ENCODE measurements around the gene PER1.
"Not testable (repeated sequence)": the region's sequence is repeated elsewhere in the genome, so short reads cannot be mapped to it uniquely, and the experiment has no call there.

The PER1 gene

DNA sequence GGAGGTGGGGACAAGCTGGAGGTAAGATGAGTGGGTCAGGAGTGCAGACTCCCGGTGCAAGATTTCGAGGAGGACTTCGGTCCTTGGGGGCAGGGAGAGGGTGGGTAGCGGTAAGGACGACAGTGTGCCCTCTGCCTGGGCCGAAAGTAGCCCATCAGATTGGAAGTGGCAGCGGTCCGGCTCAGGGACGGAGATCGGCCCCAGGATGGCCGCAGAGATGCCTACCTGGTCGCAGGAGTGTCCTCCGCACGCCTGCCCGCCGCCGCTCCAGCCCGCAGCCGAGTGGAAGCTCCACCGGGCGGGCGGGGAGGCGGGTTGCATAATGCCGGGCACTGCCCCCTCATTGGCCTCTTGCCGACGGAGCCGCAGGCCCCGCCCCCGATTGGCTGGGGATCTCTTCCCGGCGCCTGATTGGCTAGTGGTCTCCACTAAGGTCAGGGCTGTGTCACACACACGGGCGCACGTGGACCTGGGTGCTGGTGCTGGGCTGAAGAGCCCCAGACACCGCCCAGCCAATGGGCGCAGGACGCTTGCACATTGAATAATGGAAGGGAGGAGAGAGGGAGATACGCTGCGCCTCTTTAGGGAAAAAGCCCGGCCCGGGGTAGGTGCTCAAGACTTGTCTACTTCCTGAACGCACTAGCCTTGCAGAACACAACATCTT, at the start of gene PER1:
TSS of gene PER1 (minus strand) at position 293 of the 664 bp plus-strand sequence. CDS start 1,698 bp downstream, outside the sequence.
- in situ Hi-C loops (cut with MboI; ENCODE audit: low sequenced_read_pairs) = no loop called here

GRCh38 chr17:8192070-8192815, 40.0 kb upstream of the PER1 start:
- in situ Hi-C loops (cut with MboI; ENCODE audit: low sequenced_read_pairs) = no loop called here

DNA sequence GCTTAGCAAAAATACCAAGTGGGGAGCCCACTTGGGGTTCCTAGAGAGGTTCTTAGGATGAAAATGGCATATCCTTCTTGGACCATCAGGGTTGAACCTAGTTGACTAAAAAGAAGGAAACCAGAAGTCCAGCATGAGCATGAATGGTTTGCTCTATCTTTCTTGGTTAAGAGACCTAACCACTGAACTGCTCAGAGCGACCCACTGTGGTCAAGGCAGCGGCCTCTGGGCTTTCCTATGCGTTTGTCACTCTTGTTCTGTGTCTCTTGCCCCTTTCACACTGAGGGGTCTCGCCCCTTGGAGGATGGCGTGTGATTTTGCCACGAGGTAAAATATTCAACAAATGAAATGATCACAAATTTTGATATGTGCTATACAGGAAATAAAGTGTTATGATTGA, 38.3 kb upstream of the PER1 start:
- in situ Hi-C loops (cut with MboI; ENCODE audit: low sequenced_read_pairs) = no loop called here

GRCh38 chr17:8189711-8190477, 37.7 kb upstream of the PER1 start, which contains the start of gene BORCS6:
BORCS6 (minus strand) TSS chr17:8190180; CDS start chr17:8190140, 40 bp downstream.
- in situ Hi-C loops (cut with MboI; ENCODE audit: low sequenced_read_pairs) = no loop called here

- in situ Hi-C loops (cut with MboI; ENCODE audit: low sequenced_read_pairs) = no loop called here
Observed at GRCh38 chr17:8189041-8189710, 37.0 kb upstream of the PER1 start.

DNA sequence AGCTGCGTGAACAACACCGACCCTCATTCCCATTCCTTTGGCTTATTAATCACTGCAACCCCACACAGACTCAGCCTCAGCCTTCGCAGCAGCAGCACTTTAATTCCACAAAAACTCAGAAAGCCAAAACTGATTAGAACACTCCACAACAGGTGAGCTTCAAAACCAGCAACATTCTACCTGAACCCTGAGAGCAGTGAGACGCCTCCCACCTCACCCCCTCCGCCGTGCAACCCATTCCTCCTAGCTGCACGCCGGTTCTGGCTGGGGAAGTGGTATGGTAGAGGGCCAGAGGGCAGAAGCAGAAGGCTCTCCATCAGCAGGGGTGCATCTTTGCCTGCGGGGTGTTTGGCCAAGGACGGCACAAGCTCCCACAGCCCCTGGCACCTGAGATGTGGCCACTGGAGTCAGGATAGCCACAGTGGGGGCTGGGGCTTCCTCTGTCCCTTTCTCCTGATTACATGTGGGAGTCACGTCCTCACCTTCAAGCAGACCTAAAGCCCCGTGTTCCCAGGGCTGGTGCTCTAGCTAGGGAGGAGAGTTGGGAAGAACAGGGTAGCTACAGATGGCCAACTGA, 36.1 kb upstream of the PER1 start:
- in situ Hi-C loops (cut with MboI; ENCODE audit: low sequenced_read_pairs) = no loop called here

DNA sequence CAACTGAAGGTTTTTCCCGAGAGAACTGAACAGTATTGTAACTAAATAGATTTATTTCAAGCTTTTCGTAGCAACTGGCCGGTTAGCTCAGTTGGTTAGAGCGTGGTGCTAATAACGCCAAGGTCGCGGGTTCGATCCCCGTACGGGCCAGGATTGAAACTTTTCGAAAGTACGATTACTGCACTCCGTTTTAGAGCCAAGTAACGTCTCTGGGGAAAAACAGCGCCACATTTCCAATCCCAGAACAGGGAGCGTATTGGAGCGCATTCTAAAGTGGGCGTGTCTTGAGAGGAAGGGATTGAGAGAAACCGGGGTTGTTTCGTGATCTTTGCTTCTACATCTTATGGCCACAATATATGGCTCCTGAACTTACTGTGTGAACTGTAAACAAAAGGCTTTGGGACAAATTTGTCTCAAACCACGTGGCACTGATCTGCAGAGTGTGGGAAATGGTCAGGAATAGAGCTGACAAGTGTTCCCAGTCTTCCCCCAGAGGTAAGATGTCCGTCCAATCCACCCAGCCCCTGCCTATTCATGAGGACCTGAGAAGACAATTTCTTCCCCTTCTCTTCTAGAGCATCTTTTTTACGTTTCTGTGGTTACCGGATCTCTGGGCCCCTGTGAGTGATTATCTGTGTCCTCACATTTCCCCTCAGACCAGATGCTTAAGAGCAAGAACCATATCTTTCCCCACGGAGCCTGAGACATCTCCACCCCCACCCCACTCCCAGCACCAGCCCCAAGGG, 35.5 kb upstream of the PER1 start:
- in situ Hi-C loops (cut with MboI; ENCODE audit: low sequenced_read_pairs) = no loop called here

GRCh38 chr17:8186787-8187516, 34.7 kb upstream of the PER1 start:
- in situ Hi-C loops (cut with MboI; ENCODE audit: low sequenced_read_pairs) = no loop called here

DNA sequence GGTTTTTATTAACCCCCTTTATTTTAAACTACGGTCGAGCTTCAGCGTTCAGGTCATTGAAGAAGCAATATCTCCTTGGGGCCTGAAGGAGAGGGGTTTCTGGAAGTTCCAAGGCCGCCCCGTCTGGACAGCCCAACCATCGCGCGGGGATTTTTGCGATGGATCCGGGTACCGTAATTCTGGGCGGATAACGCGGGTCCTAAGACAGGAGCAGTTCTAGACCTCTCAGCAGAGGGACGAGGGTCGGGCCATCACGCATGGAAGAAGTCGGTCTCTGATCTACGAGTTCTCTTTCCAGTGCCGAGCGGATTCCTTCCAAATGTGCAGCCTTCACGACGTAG, 34.2 kb upstream of the PER1 start:
- in situ Hi-C loops (cut with MboI; ENCODE audit: low sequenced_read_pairs) = no loop called here

- in situ Hi-C loops (cut with MboI; ENCODE audit: low sequenced_read_pairs) = no loop called here
Observed at GRCh38 chr17:8185582-8186445, 33.6 kb upstream of the PER1 start.

GRCh38 chr17:8176998-8177731, 25.0 kb upstream of the PER1 start:
- in situ Hi-C loops (cut with MboI; ENCODE audit: low sequenced_read_pairs) = no loop called here

DNA sequence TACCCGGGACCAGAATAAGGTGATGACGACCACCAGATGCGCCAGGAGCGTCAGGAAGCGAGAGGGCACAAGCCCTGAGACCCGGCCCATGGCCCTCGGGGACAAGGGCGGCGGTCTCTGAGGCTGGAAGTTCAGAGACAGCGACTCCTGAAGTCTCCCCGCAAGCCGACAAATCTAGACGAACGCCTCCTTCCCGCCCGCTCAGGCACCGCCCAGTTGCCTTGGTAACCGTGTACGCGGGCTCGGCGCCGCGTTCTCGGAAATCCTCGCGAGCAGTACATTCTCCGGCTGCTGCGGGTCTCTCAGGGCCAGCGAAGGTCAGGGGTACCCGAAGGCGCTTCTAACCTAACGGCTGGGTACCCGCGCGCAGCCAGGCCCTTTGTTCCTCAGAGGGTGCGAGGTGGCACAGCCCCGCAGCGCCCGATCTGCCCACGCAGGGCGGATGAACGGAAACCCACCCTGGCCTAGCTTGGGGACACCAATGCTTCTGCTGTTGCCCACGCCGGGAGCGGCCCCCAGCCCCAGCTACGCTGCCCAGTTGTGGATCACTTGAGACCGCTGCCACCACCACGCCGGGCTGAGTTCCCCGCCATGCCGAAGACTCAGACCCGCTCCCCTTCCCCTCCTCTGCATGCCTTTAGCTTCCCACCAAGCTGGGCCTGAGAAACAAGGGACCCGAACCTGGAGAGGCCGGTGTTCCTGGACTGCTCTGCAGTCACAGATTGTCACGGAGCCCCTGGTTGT, 24.2 kb upstream of the PER1 start, which contains the start of gene TMEM107:
TSS of gene TMEM107 (minus strand) at position 184 of the 744 bp plus-strand sequence. CDS start at position 90, 94 bp downstream.
- in situ Hi-C loops (cut with MboI; ENCODE audit: low sequenced_read_pairs) = no loop called here

GRCh38 chr17:8175795-8176196, 23.6 kb upstream of the PER1 start:
- in situ Hi-C loops (cut with MboI; ENCODE audit: low sequenced_read_pairs) = no loop called here

GRCh38 chr17:8173871-8174322, 21.7 kb upstream of the PER1 start:
- in situ Hi-C loops (cut with MboI; ENCODE audit: low sequenced_read_pairs) = no loop called here

GRCh38 chr17:8173056-8173870, 21.1 kb upstream of the PER1 start:
- in situ Hi-C loops (cut with MboI; ENCODE audit: low sequenced_read_pairs) = no loop called here

GRCh38 chr17:8170186-8170585, 18.0 kb upstream of the PER1 start:
- in situ Hi-C loops (cut with MboI; ENCODE audit: low sequenced_read_pairs) = not testable (repeated sequence)
